ENCODE results near the gene EFCAB11. TPM values are rescaled to one million over a fixed set of nuclear protein-coding genes. Genes with fewer than 3 reads are reported as not detected.

The EFCAB11 gene
- total RNA-seq, 3 donors from 2014 or later (not counting 1 experiment from before 2014, with no cell fraction given): 3.9 to 5.2 (median 4.0) TPM

DNA sequence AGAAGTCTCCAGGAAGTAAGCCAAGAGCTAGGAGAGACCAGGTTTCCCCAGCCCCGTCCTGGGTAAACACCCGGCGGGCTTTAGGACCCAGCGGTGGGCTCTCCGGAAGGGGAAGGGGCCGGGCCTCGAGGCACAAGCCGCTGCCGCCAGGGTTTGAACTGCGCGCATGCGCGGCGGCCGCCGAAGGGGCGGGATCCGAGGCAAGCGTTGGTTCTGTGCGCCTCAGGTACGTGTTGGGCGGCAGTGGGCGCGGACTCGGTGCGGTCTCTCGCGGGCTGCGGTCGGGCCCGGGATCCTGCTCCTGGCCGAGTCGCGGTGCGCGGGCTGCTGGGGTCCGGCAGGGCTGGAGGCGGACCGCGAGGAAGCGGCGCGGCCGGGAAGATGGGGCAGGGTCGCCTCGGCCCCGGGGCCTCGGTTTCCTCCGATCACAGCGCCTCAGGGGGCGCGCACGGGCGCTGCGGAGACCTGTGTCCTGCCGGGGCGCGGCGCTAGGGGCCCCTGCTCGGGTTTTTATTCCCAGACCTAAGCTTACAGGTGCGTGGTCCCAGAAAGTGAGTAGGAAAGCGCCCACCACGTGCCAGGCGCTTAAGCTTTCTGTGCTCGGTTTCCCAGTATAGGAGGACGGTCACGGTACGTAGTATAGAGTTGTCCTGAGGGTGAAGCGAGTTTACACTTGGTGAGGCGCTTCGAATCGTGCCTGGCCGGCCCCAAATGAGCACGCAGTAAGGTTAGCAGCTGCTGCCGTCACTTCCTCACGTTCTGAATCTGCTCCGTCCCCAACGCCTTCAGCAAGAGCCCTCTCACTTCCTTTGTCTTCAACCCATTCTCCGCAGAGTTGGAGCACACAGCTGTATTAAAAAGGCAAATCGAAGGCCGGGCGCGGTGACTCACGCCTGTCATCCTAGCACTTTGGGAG, 1.5 kb upstream of the EFCAB11 start, which contains the start of gene TDP1:
Gene TDP1, plus strand, starts transcription at position 183 of the 916 bp plus-strand sequence. CDS start 7,188 bp downstream, outside the sequence.
- Mint-ChIP-seq H3K36me3 (no peaks in the 10 kb centered on the region), H3K27ac (peak within 1 kb of the TSS; percentile 97), H3K4me3 (peak within 1 kb of the TSS; percentile 99), H3K9me3 (no peaks in the 10 kb centered on the region), H3K4me1 (peaks cover 54 to 59% of the 10 kb centered on the region in 2 donors), H3K27me3 (ENCODE audit: low read depth in 2 of 2) (no peaks in the 10 kb centered on the region)
- Histone ChIP-seq H3K36me3 (ENCODE audit: control insufficient read depth, insufficient read depth, low read length) (peaks cover 5% of the 10 kb centered on the region), H3K27ac (ENCODE audit: low read length) (peak within 1 kb of the TSS; percentile 98), H3K4me1 (ENCODE audit: control insufficient read depth, insufficient read depth, low read length) (peaks cover 31% of the 10 kb centered on the region), H3K4me3 (ENCODE audit: low read length) (peak within 1 kb of the TSS; percentile 59), H3K9me3 (ENCODE audit: control insufficient read depth, insufficient read depth, low read length) (no peaks in the 10 kb centered on the region), H3K27me3 (ENCODE audit: control insufficient read depth, insufficient read depth, low read length) (no peaks in the 10 kb centered on the region)
- ATAC-seq: peak; percentile 59 to 81 (median 70)
- under 1% methylated on average over 84 of the region's 84 CpGs for WGBS (ENCODE audit: insufficient coverage)
- DNase-seq: peak; percentile 96 to 98
- intact Hi-C loops (cut with micrococcal nuclease): loop anchor here (2.0 to 10.0 kb wide), 8 partner anchors 234 to 1961 kb away; partner anchors contain the start of genes CALM1, FOXN3, GALC and RPS6KA5
- TF ChIP-seq, protein P1, sequence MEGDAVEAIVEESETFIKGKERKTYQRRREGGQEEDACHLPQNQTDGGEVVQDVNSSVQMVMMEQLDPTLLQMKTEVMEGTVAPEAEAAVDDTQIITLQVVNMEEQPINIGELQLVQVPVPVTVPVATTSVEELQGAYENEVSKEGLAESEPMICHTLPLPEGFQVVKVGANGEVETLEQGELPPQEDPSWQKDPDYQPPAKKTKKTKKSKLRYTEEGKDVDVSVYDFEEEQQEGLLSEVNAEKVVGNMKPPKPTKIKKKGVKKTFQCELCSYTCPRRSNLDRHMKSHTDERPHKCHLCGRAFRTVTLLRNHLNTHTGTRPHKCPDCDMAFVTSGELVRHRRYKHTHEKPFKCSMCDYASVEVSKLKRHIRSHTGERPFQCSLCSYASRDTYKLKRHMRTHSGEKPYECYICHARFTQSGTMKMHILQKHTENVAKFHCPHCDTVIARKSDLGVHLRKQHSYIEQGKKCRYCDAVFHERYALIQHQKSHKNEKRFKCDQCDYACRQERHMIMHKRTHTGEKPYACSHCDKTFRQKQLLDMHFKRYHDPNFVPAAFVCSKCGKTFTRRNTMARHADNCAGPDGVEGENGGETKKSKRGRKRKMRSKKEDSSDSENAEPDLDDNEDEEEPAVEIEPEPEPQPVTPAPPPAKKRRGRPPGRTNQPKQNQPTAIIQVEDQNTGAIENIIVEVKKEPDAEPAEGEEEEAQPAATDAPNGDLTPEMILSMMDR (IDR thresholded peaks at IDR 0.05): no peak

DNA sequence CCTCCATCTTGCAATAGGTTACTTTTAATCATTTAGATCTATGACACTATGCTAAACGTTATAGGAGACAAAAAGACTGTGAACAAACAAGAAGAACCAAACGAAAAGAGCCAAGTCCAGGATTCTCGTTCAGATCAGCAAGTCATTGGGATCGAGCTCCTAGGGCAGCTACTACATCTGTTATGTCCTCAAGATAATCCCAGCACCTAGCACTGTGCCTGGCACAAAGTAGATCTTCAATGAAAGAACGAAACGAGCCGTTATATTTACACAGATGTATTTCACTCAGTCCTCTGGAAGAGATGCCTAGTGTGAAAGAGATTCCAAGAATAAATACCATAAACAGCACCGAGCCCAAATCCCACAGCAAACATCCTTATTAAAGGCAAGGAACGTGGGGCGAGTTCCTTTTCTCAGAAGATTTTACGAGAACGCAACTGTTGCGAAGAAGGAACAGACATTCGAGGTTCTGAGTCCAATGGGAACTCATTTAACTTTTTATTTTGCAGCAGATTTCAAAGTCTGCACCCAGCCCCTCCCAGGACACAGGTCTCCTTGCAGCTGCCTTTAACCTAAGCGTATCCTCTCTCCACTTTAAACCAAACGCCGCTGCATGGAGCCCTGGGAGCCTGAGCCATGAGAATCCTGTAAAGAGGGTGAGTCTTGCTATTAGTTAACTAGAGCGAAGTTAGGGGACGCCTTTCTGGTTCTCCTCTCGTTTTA, 653 bp upstream of the EFCAB11 start:
- Histone ChIP-seq H3K4me1 (ENCODE audit: control insufficient read depth, insufficient read depth, low read length) (peaks cover 24% of the 10 kb centered on the region), H3K36me3 (ENCODE audit: control insufficient read depth, insufficient read depth, low read length) (peaks cover 8% of the 10 kb centered on the region), H3K4me3 (ENCODE audit: low read length) (peak overlapping the region; percentile 59), H3K27ac (ENCODE audit: low read length) (peak overlapping the region; percentile 98), H3K27me3 (ENCODE audit: control insufficient read depth, insufficient read depth, low read length) (no peaks in the 10 kb centered on the region), H3K9me3 (ENCODE audit: control insufficient read depth, insufficient read depth, low read length) (no peaks in the 10 kb centered on the region)
- H3K36me3 Mint-ChIP-seq: no peaks in the 10 kb centered on the region
- H3K27me3 Mint-ChIP-seq (ENCODE audit: low read depth in 2 of 2): no peaks in the 10 kb centered on the region
- intact Hi-C loops (cut with micrococcal nuclease): loop anchor here (2.0 to 10.0 kb wide), 8 partner anchors 233 to 1960 kb away; partner anchors contain the start of genes CALM1, FOXN3, GALC and RPS6KA5
- ATAC-seq: peak in 2 of 3 donors; percentile 1 to 4
- peak overlapping the region; percentile 99 for H3K4me3 Mint-ChIP-seq
- TF ChIP-seq, protein P1 (IDR thresholded peaks at IDR 0.05): no peak
- H3K27ac Mint-ChIP-seq: peak overlapping the region; percentile 97
- 7% methylated on average over 18 of the region's 20 CpGs for WGBS (ENCODE audit: insufficient coverage)
- no peak for DNase-seq
- H3K9me3 Mint-ChIP-seq: no peaks in the 10 kb centered on the region
- H3K4me1 Mint-ChIP-seq: peaks cover 45 to 50% of the 10 kb centered on the region in 2 donors

DNA sequence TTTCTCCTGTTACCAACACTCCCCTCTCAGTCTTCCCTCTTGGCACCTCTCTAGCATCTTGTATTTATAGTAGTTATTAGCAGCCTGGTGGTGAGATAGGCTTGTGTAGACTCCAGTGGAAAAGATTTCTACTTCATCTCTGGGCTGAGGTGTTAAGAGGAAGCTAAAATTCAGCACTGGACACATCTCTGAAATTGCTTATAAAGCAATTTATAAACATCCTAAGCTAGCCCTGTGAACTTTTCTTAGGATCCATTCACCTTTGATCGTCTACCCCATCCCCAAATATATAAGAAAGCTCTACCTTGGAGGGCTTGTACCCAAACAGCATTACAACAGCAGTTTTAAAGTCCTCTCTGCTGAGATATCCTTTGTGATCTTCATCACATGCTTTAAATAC, 928 bp downstream of the EFCAB11 start:
- Mint-ChIP-seq H3K4me1 (peaks cover 40 to 46% of the 10 kb centered on the region in 2 donors), H3K27ac (peak overlapping the region; percentile 97), H3K27me3 (ENCODE audit: low read depth in 2 of 2) (no peaks in the 10 kb centered on the region), H3K36me3 (no peaks in the 10 kb centered on the region), H3K4me3 (peak overlapping the region; percentile 99), H3K9me3 (no peaks in the 10 kb centered on the region)
- H3K27ac ChIP-seq (ENCODE audit: low read length): no peak overlapping the region
- H3K4me3 ChIP-seq (ENCODE audit: low read length): no peak overlapping the region
- ATAC-seq (no peak), DNase-seq (no peak)
- H3K9me3 ChIP-seq (ENCODE audit: control insufficient read depth, insufficient read depth, low read length): no peaks in the 10 kb centered on the region
- WGBS (ENCODE audit: insufficient coverage): 61% methylated on average over 1 of the region's 1 CpG
- H3K36me3 ChIP-seq (ENCODE audit: control insufficient read depth, insufficient read depth, low read length): peaks cover 8% of the 10 kb centered on the region
- intact Hi-C loops (cut with micrococcal nuclease): loop anchor here (1.0 to 10.0 kb wide), 5 partner anchors 303 to 1959 kb away; partner anchors contain the start of genes FOXN3, GALC, PSMC1 and RPS6KA5
- TF ChIP-seq, protein P1 (IDR thresholded peaks at IDR 0.05): no peak
- H3K4me1 ChIP-seq (ENCODE audit: control insufficient read depth, insufficient read depth, low read length): peaks cover 24% of the 10 kb centered on the region
- no peaks in the 10 kb centered on the region for H3K27me3 ChIP-seq (ENCODE audit: control insufficient read depth, insufficient read depth, low read length)

Data from natural killer cell (primary cell).